OCI-LY1 (cell line): ENCODE data around the gene ZNF462.
"Not testable (repeated sequence)": the region's sequence is repeated elsewhere in the genome, so short reads cannot be mapped to it uniquely, and the experiment has no call there.

Experiments
- H2AFZ ChIP-seq: fragments of 200-600 bp; sonication (generic), shearing (Covaris generic); 2 replicates; pipeline ENCODE4 v1.6.0; 2014; ENCODE audit warnings: antibody characterized with exemption, mild to moderate bottlenecking, low read length
- H3F3A ChIP-seq: fragments of 200-600 bp; sonication (generic), shearing (Covaris generic); 2 replicates; pipeline ENCODE4 v1.6.0; 2014; ENCODE audit warnings: mild to moderate bottlenecking, antibody characterized with exemption, low read length, moderate library complexity; ENCODE audit not compliant: insufficient read depth
- H3K27ac ChIP-seq: fragments of 200-600 bp; sonication (generic); 2 replicates; pipeline ENCODE4 v1.5.1; 2014; ENCODE audit warnings: low read length, mixed run types, mild to moderate bottlenecking, low read depth; ENCODE audit not compliant: poor library complexity, severe bottlenecking
- H3K27me3 ChIP-seq: fragments of 200-600 bp; sonication (generic); 2 replicates; pipeline ENCODE4 v1.6.0; 2014; ENCODE audit warnings: antibody characterized with exemption, mild to moderate bottlenecking, low read length, moderate library complexity; ENCODE audit not compliant: insufficient read depth
- H3K36me3 ChIP-seq: fragments of 200-600 bp; sonication (generic); 2 replicates; pipeline ENCODE4 v1.6.1; 2014; ENCODE audit warnings: mild to moderate bottlenecking, antibody characterized with exemption, low read length, moderate library complexity, mixed read lengths; ENCODE audit not compliant: insufficient read depth
- H3K4me1 ChIP-seq: fragments of 200-600 bp; sonication (generic); 2 replicates; pipeline ENCODE4 v1.5.1; 2014; ENCODE audit warnings: mild to moderate bottlenecking, low read length, moderate library complexity; ENCODE audit not compliant: insufficient read depth, severe bottlenecking
- H3K4me2 ChIP-seq: fragments of 200-600 bp; sonication (generic), shearing (Covaris generic); 2 replicates; pipeline ENCODE4 v1.6.1; 2014; ENCODE audit warnings: low read length
- H3K4me3 ChIP-seq: fragments of 200-600 bp; sonication (generic); 2 replicates; pipeline ENCODE4 v1.5.1; 2014; ENCODE audit warnings: low read length, low read depth, mild to moderate bottlenecking, mixed read lengths; ENCODE audit not compliant: poor library complexity, severe bottlenecking
- H3K79me2 ChIP-seq: fragments of 200-600 bp; shearing (Covaris generic); 2 replicates; pipeline ENCODE4 v1.6.1; 2016; ENCODE audit warnings: mixed run types, low read length, mixed read lengths; ENCODE audit not compliant: insufficient read depth
- H3K9ac ChIP-seq: fragments of 200-600 bp; sonication (generic), shearing (Covaris generic); 2 replicates; pipeline ENCODE4 v1.6.1; 2014; ENCODE audit warnings: mild to moderate bottlenecking, low read length, mixed read lengths
- H3K9me2 ChIP-seq: fragments of 200-600 bp; sonication (generic), shearing (Covaris generic); 2 replicates; pipeline ENCODE4 v1.6.1; 2014; ENCODE audit warnings: low read depth, mild to moderate bottlenecking, low read length, mixed read lengths
- H3K9me3 ChIP-seq: fragments of 200-600 bp; shearing (Covaris generic); 2 replicates; pipeline ENCODE4 v1.6.1; 2014; ENCODE audit warnings: low read length, mixed read lengths
- H4K20me1 ChIP-seq: fragments of 200-600 bp; sonication (generic), shearing (Covaris generic); 2 replicates; pipeline ENCODE4 v1.6.0; 2016; ENCODE audit warnings: mild to moderate bottlenecking, low read length; ENCODE audit not compliant: insufficient read depth
- CTCF ChIP-seq: fragments of 200-600 bp; sonication (generic), shearing (Covaris generic); IDR thresholded peaks from 2 replicates; pipeline ENCODE4 v1.5.1; 2017; ENCODE audit warnings: mild to moderate bottlenecking, antibody characterized with exemption, low read length, moderate library complexity, mixed read lengths
- EZH2 ChIP-seq: fragments of 200-600 bp; sonication (generic), shearing (Covaris generic); IDR thresholded peaks from 2 replicates; pipeline ENCODE4 v1.8.0; 2017; ENCODE audit warnings: borderline replicate concordance, mixed run types, mild to moderate bottlenecking, antibody characterized with exemption, low read length, moderate library complexity, mixed read lengths

Gene ZNF462

GRCh38 chr9:106981396-106982287 is 118.7 kb downstream of the ZNF462 start:
- no peaks in the 10 kb centered on the region for H3K36me3 ChIP-seq
- H4K20me1 ChIP-seq, result no peaks in the 10 kb centered on the region
- no peaks in the 10 kb centered on the region for H3K27me3 ChIP-seq
- no peak overlapping the region for H3K27ac ChIP-seq
- H3K4me1 ChIP-seq, result no peaks in the 10 kb centered on the region
- no peaks in the 10 kb centered on the region for H3F3A ChIP-seq
- no peak overlapping the region for H3K4me2 ChIP-seq
- no peaks in the 10 kb centered on the region for H3K9me3 ChIP-seq
- no peak for TF ChIP-seq CTCF
- TF ChIP-seq EZH2, result no peak
- no peak overlapping the region for H3K4me3 ChIP-seq
- H3K79me2 ChIP-seq, result no peaks in the 10 kb centered on the region
- no peaks in the 10 kb centered on the region for H3K9me2 ChIP-seq
- no peak overlapping the region for H3K9ac ChIP-seq
- no peak overlapping the region for H2AFZ ChIP-seq

- Histone ChIP-seq H3K27me3 (no peaks in the 10 kb centered on the region), H3K4me3 (no peak overlapping the region), H2AFZ (no peak overlapping the region), H3F3A (no peaks in the 10 kb centered on the region), H3K27ac (no peak overlapping the region), H4K20me1 (no peaks in the 10 kb centered on the region), H3K9ac (no peak overlapping the region), H3K4me1 (no peaks in the 10 kb centered on the region), H3K4me2 (no peak overlapping the region), H3K79me2 (no peaks in the 10 kb centered on the region), H3K9me3 (no peaks in the 10 kb centered on the region), H3K36me3 (no peaks in the 10 kb centered on the region), H3K9me2 (no peaks in the 10 kb centered on the region)
- no peak for TF ChIP-seq EZH2
These were observed 119.7 kb downstream of the ZNF462 start for GRCh38 chr9:106982636-106983035.

- no peak overlapping the region for H3K4me2 ChIP-seq
- H3K4me3 ChIP-seq, result no peak overlapping the region
- H3K27ac ChIP-seq, result no peak overlapping the region
- H4K20me1 ChIP-seq, result no peaks in the 10 kb centered on the region
- no peaks in the 10 kb centered on the region for H3K9me2 ChIP-seq
- no peak overlapping the region for H2AFZ ChIP-seq
- no peaks in the 10 kb centered on the region for H3K36me3 ChIP-seq
- no peaks in the 10 kb centered on the region for H3K4me1 ChIP-seq
- no peaks in the 10 kb centered on the region for H3K27me3 ChIP-seq
- no peaks in the 10 kb centered on the region for H3K79me2 ChIP-seq
- no peak for TF ChIP-seq EZH2
- TF ChIP-seq CTCF, result no peak
- H3F3A ChIP-seq, result no peaks in the 10 kb centered on the region
- no peak overlapping the region for H3K9ac ChIP-seq
- no peaks in the 10 kb centered on the region for H3K9me3 ChIP-seq
These were observed 120.4 kb downstream of the ZNF462 start for GRCh38 chr9:106983346-106983745.

GRCh38 chr9:106989904-106990303 is 126.9 kb downstream of the ZNF462 start:
- H3K4me3 ChIP-seq, H3K4me1 ChIP-seq, H3K79me2 ChIP-seq, H3K9ac ChIP-seq, H2AFZ ChIP-seq, H3K9me2 ChIP-seq, H3K9me3 ChIP-seq, H4K20me1 ChIP-seq, H3K36me3 ChIP-seq, H3K27ac ChIP-seq, H3K4me2 ChIP-seq, H3F3A ChIP-seq, H3K27me3 ChIP-seq: not testable (repeated sequence)
